ENCODE measurements around the gene MGAT5B. TPM values are rescaled to one million over a fixed set of nuclear protein-coding genes. Genes with fewer than 3 reads are reported as not detected.
"Not testable (repeated sequence)": the region's sequence is repeated elsewhere in the genome, so short reads cannot be mapped to it uniquely, and the experiment has no call there.

Gene MGAT5B
- total RNA-seq, 1 donor, result 0.18 TPM

GRCh38 chr17:76972046-76972641 lies 103.9 kb downstream of the MGAT5B start:
- H3K4me3 ChIP-seq (ENCODE audit: low read depth, low read length), result no peak overlapping the region
- no peak for DNase-seq (ENCODE audit: low read depth)
- no peak for TF ChIP-seq CTCF (IDR thresholded peaks at IDR 0.05; ENCODE audit: insufficient read depth, low read length)

GRCh38 chr17:76973040-76973439 lies 104.8 kb downstream of the MGAT5B start:
- DNase-seq (ENCODE audit: low read depth), result no peak
- H3K4me3 ChIP-seq (ENCODE audit: low read depth, low read length), result no peak overlapping the region
- TF ChIP-seq CTCF (IDR thresholded peaks at IDR 0.05; ENCODE audit: insufficient read depth, low read length), result no peak

GRCh38 chr17:76974721-76975120 lies 106.5 kb downstream of the MGAT5B start:
- H3K4me3 ChIP-seq (ENCODE audit: low read depth, low read length), result no peak overlapping the region
- DNase-seq (ENCODE audit: low read depth), result no peak
- no peak for TF ChIP-seq CTCF (IDR thresholded peaks at IDR 0.05; ENCODE audit: insufficient read depth, low read length)

GRCh38 chr17:76978050-76978449 lies 109.8 kb downstream of the MGAT5B start:
- H3K4me3 ChIP-seq (ENCODE audit: low read depth, low read length), result not testable (repeated sequence)

GRCh38 chr17:76981545-76982295 lies 113.5 kb downstream of the MGAT5B start:
- no peak for DNase-seq (ENCODE audit: low read depth)
- TF ChIP-seq CTCF (IDR thresholded peaks at IDR 0.05; ENCODE audit: insufficient read depth, low read length), result no peak
- no peak overlapping the region for H3K4me3 ChIP-seq (ENCODE audit: low read depth, low read length)

More at GRCh38 chr17:76978050-76978449, 109.8 kb downstream of the MGAT5B start:
- not testable (repeated sequence) for DNase-seq (ENCODE audit: low read depth)

GRCh38 chr17:76982408-76983074 lies 114.3 kb downstream of the MGAT5B start:
- H3K4me3 ChIP-seq (ENCODE audit: low read depth, low read length), result no peak overlapping the region
- DNase-seq (ENCODE audit: low read depth), result no peak
- no peak for TF ChIP-seq CTCF (IDR thresholded peaks at IDR 0.05; ENCODE audit: insufficient read depth, low read length)

- DNase-seq (ENCODE audit: low read depth), result no peak
- no peak for TF ChIP-seq CTCF (IDR thresholded peaks at IDR 0.05; ENCODE audit: insufficient read depth, low read length)
- H3K4me3 ChIP-seq (ENCODE audit: low read depth, low read length), result no peak overlapping the region
Measured at GRCh38 chr17:76983075-76983775, 115.0 kb downstream of the MGAT5B start.

Data from fibroblast of the aortic adventitia (primary cell).